Neural crest cell (in vitro differentiated cells): ENCODE data around the gene ME3. TPM values are rescaled to one million over a fixed set of nuclear protein-coding genes. Genes with fewer than 3 reads are reported as not detected.

Experiments used
- DNase-seq: peaks from one replicate; pipeline ENCODE4 v3.0.0; 2021; ENCODE audit warnings: low read depth, mixed read lengths, low spot score
- H3K27ac Mint-ChIP-seq: one replicate; pipeline ENCODE4 v1.8.0; 2021; ENCODE audit warnings: mild to moderate bottlenecking, mixed read lengths; ENCODE audit not compliant: unreplicated experiment
- H3K27me3 Mint-ChIP-seq: 2 replicates; pipeline ENCODE4 v1.8.0; 2021; ENCODE audit warnings: low read depth, mild to moderate bottlenecking, mixed read lengths
- H3K36me3 Mint-ChIP-seq: 2 replicates; pipeline ENCODE4 v1.8.0; 2021; ENCODE audit warnings: low read depth, mild to moderate bottlenecking, mixed read lengths
- H3K4me1 Mint-ChIP-seq: 2 replicates; pipeline ENCODE4 v1.8.0; 2021; ENCODE audit warnings: mixed read lengths
- H3K4me3 Mint-ChIP-seq: one replicate; pipeline ENCODE4 v1.8.0; 2021; ENCODE audit warnings: mild to moderate bottlenecking, mixed read lengths
- H3K9me3 Mint-ChIP-seq: 2 replicates; pipeline ENCODE4 v1.8.0; 2021; ENCODE audit warnings: mixed read lengths
- total RNA-seq: library from RNA; stranded (reverse); gene quantifications from 2 replicates; pipeline ENCODE4 v1.2.1, GENCODE V29; 2021
- TF ChIP-seq, protein P1 (sequence below): fragments of 200-600 bp; sonication (generic); conservative IDR thresholded peaks from 2 replicates; pipeline ENCODE4 v1.5.0; 2021; ENCODE audit warnings: antibody characterized with exemption, mild to moderate bottlenecking

The ME3 gene
- total RNA-seq, 1 donor from 2014 or later: 18.9 TPM

DNA sequence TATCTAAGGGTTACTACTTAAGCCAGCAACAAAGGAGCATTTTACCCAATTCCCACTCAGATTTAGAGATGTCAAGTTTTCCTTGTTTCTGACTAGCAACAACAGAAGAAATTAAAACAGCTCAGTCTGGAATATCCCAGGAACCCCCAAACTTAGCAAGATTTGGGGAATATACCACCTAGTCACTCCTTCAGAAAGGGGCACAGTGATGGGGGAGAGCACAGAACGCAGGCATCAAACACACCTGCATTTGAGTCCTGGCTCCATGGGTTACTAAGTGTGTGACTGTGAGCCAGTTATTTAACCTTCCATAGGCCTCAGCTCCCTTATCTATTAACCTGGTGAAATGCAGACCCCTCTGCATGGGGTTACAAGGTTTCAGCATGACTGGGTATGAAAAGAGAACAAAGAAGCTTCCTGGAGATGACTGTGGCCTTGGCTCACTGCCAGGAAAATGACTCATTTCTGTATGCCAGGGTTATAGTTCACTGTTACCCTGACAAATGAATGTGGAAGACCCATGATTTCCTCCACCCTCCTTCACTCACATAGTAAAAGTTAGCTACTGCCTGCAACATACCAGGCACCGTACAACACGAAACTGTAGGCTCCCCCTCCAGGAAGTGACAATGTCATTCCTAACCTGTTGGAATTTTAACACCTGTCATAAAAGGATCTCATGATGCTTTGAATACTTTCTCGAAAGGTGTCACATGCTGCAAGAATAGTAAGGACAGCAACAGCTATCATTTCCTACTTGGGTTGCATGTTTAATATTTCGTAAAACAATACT is 79.6 kb downstream of the ME3 start:
- H3K4me1 Mint-ChIP-seq: peaks cover 82% of the 10 kb centered on the region

DNA sequence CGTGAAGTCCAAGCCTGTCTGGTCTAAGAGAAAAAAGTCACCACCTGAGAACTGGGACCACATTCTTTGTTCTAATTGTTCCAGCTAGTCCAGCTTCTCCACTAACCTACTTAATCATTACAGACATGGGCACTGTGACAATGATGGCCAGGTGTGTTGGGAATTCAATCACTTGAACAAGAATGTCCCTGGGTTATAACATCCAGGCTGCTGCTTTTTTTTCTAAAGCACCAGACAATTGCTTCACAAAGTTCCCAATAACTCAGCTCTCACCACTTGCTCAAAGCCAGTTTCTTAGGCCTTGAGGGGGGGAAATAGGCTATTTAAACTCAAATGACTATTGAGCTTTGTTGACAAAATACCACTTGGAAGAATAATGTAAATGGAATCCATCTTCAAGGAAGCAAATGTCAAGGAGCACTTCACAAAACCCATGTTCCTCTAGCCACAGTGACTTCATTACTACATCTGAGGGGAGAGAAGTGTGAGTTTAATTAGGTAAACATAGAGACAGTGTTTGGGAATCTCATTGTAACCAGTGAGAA is 80.3 kb downstream of the ME3 start:
- H3K27ac Mint-ChIP-seq: no peak overlapping the region
- TF ChIP-seq, protein P1, sequence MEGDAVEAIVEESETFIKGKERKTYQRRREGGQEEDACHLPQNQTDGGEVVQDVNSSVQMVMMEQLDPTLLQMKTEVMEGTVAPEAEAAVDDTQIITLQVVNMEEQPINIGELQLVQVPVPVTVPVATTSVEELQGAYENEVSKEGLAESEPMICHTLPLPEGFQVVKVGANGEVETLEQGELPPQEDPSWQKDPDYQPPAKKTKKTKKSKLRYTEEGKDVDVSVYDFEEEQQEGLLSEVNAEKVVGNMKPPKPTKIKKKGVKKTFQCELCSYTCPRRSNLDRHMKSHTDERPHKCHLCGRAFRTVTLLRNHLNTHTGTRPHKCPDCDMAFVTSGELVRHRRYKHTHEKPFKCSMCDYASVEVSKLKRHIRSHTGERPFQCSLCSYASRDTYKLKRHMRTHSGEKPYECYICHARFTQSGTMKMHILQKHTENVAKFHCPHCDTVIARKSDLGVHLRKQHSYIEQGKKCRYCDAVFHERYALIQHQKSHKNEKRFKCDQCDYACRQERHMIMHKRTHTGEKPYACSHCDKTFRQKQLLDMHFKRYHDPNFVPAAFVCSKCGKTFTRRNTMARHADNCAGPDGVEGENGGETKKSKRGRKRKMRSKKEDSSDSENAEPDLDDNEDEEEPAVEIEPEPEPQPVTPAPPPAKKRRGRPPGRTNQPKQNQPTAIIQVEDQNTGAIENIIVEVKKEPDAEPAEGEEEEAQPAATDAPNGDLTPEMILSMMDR: no peak

More for the DNA sequence above, 79.6 kb downstream of the ME3 start:
- TF ChIP-seq, protein P1: no peak
- H3K36me3 Mint-ChIP-seq: no peaks in the 10 kb centered on the region
- H3K9me3 Mint-ChIP-seq: no peaks in the 10 kb centered on the region
- no peaks in the 10 kb centered on the region for H3K27me3 Mint-ChIP-seq
- DNase-seq: no peak
- no peak overlapping the region for H3K4me3 Mint-ChIP-seq
- peak overlapping the region; percentile 78 for H3K27ac Mint-ChIP-seq

DNA sequence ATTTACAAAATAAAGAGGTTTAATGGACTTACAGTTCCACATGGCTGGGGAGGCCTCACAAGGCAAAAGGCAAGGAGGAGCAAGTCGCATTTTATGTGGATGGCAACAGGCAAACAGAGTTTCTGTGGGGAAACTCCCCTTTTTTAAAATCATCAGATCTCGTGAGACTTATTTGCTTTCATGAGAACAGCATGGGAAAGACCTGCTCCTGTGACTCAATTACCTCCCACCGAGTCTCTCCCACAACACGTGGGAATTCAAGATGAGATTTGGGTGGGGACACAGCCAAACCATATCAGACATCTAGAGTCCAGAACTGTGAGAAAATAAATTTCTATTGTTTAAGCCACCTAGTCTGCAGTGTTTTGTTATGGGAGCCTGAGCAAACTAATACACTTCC is 80.8 kb downstream of the ME3 start:
- TF ChIP-seq, protein P1: no peak
- Mint-ChIP-seq H3K27ac (peak overlapping the region; percentile 92), H3K4me1 (peaks cover 82% of the 10 kb centered on the region), H3K9me3 (no peaks in the 10 kb centered on the region), H3K4me3 (no peak overlapping the region), H3K27me3 (no peaks in the 10 kb centered on the region), H3K36me3 (no peaks in the 10 kb centered on the region)
- no peak for DNase-seq

More for the DNA sequence above, 80.3 kb downstream of the ME3 start:
- no peaks in the 10 kb centered on the region for H3K36me3 Mint-ChIP-seq
- peaks cover 85% of the 10 kb centered on the region for H3K4me1 Mint-ChIP-seq
- H3K9me3 Mint-ChIP-seq: no peaks in the 10 kb centered on the region
- no peak overlapping the region for H3K4me3 Mint-ChIP-seq
- H3K27me3 Mint-ChIP-seq: no peaks in the 10 kb centered on the region
- DNase-seq: no peak

DNA sequence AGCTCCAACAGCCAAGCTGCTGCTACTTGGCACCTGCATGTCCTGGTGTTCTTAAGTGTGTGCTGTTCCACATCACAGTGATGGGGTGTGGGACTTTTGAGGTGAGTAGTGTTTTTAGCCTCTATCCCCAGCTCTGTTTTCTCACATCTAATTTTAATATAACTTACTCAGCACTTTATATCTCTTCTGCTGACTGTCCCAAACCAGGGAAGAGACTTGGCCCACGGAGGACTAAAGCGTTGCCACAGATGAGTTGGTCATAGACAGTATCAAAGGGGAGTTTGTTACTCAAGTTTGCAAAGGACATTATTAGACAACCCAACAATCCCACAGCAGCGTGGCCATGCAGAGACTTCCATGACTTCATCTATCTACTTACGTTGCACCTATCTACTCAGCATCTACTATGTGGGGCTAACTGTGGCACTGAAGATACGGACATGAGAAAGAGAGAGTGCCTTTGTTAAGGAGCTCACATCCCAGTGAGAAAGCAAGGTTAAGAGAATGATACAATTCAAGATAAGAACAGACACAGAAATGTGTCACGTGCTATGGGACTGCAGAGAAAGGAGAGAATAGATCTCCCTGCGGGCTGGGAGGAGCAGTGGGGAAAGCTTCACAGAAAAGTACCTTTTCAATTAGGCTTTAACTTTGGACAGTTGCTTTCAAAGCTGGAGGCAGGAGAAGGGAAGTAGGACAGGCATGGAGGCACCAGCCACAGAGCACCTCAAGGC is 82.4 kb downstream of the ME3 start:
- Mint-ChIP-seq H3K9me3 (no peaks in the 10 kb centered on the region), H3K4me3 (peak overlapping the region; percentile 1), H3K4me1 (peaks cover 72% of the 10 kb centered on the region), H3K27me3 (no peaks in the 10 kb centered on the region), H3K27ac (peak overlapping the region; percentile 59), H3K36me3 (no peaks in the 10 kb centered on the region)
- DNase-seq: no peak
- TF ChIP-seq, protein P1: no peak

DNA sequence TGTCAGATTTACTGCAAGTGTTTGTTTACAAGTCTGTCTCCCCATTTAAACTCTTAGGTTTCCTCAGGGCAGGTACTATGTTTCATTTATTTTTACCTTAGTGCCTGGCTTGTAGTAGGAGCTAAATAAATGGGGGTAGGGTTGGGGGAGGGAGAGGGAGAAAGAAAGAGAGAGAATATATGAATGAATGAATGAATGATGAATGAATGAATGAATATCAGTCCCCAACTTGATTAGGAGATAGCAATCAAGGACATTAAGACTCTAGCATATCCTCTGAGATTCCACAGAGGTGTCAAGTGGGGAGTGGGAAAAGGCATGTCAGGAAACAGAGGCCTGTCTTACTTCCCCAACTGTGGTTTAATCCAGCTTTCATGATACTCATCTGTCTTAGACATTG is 83.2 kb downstream of the ME3 start:
- peaks cover 64% of the 10 kb centered on the region for H3K4me1 Mint-ChIP-seq
- TF ChIP-seq, protein P1: no peak
- H3K27me3 Mint-ChIP-seq: no peaks in the 10 kb centered on the region
- H3K9me3 Mint-ChIP-seq: no peaks in the 10 kb centered on the region
- H3K4me3 Mint-ChIP-seq: peak overlapping the region; percentile 79
- H3K27ac Mint-ChIP-seq: no peak overlapping the region
- DNase-seq: no peak
- no peaks in the 10 kb centered on the region for H3K36me3 Mint-ChIP-seq
